A673 (cell line): ENCODE results near the gene CCER1.

Experiments used
- CTCF ChIP-seq: fragments of 300-800, 200-600 bp; sonication (generic); conservative IDR thresholded peaks from 2 replicates; pipeline ENCODE4 v1.5.1; 2017; ENCODE audit warnings: low read depth, mild to moderate bottlenecking, antibody characterized with exemption, low read length, moderate library complexity, mixed read lengths
- EZH2 ChIP-seq: fragments of 200-600 bp; sonication (generic); IDR thresholded peaks from 2 replicates; pipeline ENCODE4 v1.6.1; 2017; ENCODE audit warnings: borderline replicate concordance, low read depth, mild to moderate bottlenecking, mixed read lengths, antibody characterized with exemption, low read length; ENCODE audit not compliant: poor library complexity, severe bottlenecking

GRCh38 chr12:91003737-91004136 is 48.8 kb upstream of the CCER1 start:
- TF ChIP-seq CTCF (no peak), EZH2 (no peak)
